Measurements from ENCODE around the gene ITSN2.

- peak; percentile 20; the same call in 1 of the 2 replicates for TF ChIP-seq CTCF (conservative IDR thresholded peaks at IDR 0.05)
- no peak for TF ChIP-seq ZFX (IDR thresholded peaks at IDR 0.05)
These were observed 8.4 kb downstream of the ITSN2 start for GRCh38 chr2:24351981-24352380.

All from C4-2B (cell line).